Peyer's patch (tissue), 4 donors: ENCODE data around the gene GADD45A. TPM values are rescaled to one million over a fixed set of nuclear protein-coding genes. Genes with fewer than 3 reads are reported as not detected.

Experiments used
- DNase-seq, 3 donors: peaks; one replicate each; pipeline ENCODE4 v3.0.0-alpha.2; 2017 to 2019
- H3K27ac ChIP-seq, 4 donors: fragments of 200-600 bp; sonication (generic); one replicate each; pipeline ENCODE4 v1.5.1; 2016 to 2019
- H3K27me3 ChIP-seq, 2 donors: fragments of 200-600 bp; sonication (generic); one replicate each; pipeline ENCODE4 v1.5.1; 2019
- H3K36me3 ChIP-seq, 3 donors: fragments of 200-600 bp; sonication (generic); one replicate each; pipeline ENCODE4 v1.5.1; 2016 to 2019
- H3K4me1 ChIP-seq, 4 donors: fragments of 200-600 bp; sonication (generic); one replicate each; pipeline ENCODE4 v1.5.1; 2016 to 2019
- H3K4me3 ChIP-seq, 4 donors: fragments of 200-600 bp; sonication (generic); 1 replicate in 3 of 4; 2 replicates in 1 of 4; pipeline ENCODE4 v1.5.1; 2016 to 2019; ENCODE audit warnings: mild to moderate bottlenecking in 1 of 4
- H3K9me3 ChIP-seq, 4 donors: fragments of 200-600 bp; sonication (generic); one replicate each; pipeline ENCODE4 v1.5.1; 2016 to 2019; ENCODE audit warnings: mild to moderate bottlenecking in 1 of 4
- CTCF ChIP-seq, 6 experiments: fragments of 450-650 bp in 4 of 6; fragments of 200-600 bp in 2 of 6; sonication (generic) in 1 of 6; IDR thresholded peaks; one replicate each; pipeline ENCODE4 v1.5.1; 2017 to 2019; ENCODE audit warnings: antibody characterized with exemption in 6 of 6, mild to moderate bottlenecking in 3 of 6, moderate library complexity in 1 of 6
- POLR2A ChIP-seq, 2 donors: fragments of 450-650 bp; IDR thresholded peaks; one replicate each; pipeline ENCODE4 v1.5.1; 2017; ENCODE audit warnings: antibody characterized with exemption in 2 of 2, mild to moderate bottlenecking in 2 of 2, moderate library complexity in 2 of 2
- total RNA-seq, 4 donors: library from RNA; depleted of rRNA; stranded (reverse); fragments of >200 nt; gene quantifications; one replicate each; pipeline ENCODE4 v1.1.0, GENCODE V29; 2016

Gene GADD45A
- total RNA-seq, 4 donors from 2014 or later, result 22.3 to 73.7 (median 55.1) TPM

DNA sequence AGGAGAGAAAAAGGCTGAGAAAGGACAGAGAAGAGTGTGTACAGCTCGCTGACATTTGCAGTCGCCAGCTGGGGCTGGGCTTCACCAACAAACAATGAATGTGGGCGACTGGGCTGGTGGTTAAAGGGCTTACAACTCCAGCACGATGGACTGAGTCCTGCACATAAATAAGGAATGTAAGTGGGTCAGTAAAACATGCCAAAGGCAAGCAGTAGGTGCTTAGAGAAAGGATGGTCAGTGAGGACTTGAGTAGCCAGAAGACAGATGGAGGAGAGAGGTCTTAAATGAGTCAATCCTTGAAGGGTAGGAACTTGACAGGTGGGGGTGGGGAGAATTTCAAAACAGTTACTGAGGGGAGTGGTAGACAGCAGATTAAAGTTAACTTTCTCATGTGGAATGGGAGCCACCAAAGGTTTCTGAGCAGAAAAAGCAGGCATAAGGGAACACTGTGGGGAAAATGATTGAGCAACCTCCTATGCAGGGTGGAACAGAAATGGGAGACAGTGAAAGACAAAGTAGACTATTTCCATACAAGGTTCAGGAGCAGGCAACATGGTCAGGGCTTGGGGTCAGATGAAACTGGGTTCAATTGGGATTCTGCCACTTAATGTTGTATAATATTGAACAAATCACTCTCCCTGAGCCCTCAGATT is 37.4 kb downstream of the GADD45A start:
- Histone ChIP-seq H3K27me3 (no peaks in the 10 kb centered on the region), H3K27ac (no peak overlapping the region), H3K9me3 (no peaks in the 10 kb centered on the region), H3K36me3 (no peaks in the 10 kb centered on the region), H3K4me1 (peaks cover 0 to 29% (median 1%) of the 10 kb centered on the region in 4 donors), H3K4me3 (no peak overlapping the region)
- TF ChIP-seq CTCF (IDR thresholded peaks at IDR 0.05) (no peak), POLR2A (IDR thresholded peaks at IDR 0.05) (no peak)
- no peak for DNase-seq

GRCh38 chr1:67723126-67723525 is 38.1 kb downstream of the GADD45A start:
- no peaks in the 10 kb centered on the region for H3K9me3 ChIP-seq
- H3K36me3 ChIP-seq, result no peaks in the 10 kb centered on the region
- H3K27ac ChIP-seq, result peak overlapping the region in 1 of 4 donors; percentile 84
- no peak for TF ChIP-seq POLR2A (IDR thresholded peaks at IDR 0.05)
- TF ChIP-seq CTCF (IDR thresholded peaks at IDR 0.05), result no peak
- H3K4me3 ChIP-seq, result no peak overlapping the region
- no peak for DNase-seq
- H3K27me3 ChIP-seq, result no peaks in the 10 kb centered on the region
- peaks cover 0 to 25% (median 1%) of the 10 kb centered on the region in 4 donors for H3K4me1 ChIP-seq

DNA sequence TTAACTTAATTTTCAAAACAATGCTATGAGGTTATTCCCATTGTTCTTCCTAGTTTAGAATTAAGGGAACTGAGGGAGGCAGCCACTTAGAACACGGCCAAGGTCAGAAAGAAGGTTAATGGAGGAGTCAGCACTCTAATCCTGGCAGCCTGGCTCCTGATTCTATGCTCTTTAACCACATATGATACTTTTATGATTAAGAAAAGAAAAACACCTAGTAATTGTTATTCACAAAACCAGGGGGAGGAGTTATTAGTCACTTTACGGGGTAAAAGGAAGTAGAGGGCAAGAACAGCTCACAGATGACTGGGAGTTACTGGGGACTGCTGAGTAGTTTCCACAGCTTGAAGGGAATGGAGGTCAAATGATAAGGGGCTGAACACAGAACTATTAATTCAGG is 38.6 kb downstream of the GADD45A start:
- no peak for DNase-seq
- no peaks in the 10 kb centered on the region for H3K9me3 ChIP-seq
- H3K4me3 ChIP-seq, result no peak overlapping the region
- H3K4me1 ChIP-seq, result peaks cover 0 to 25% (median 1%) of the 10 kb centered on the region in 4 donors
- TF ChIP-seq CTCF (IDR thresholded peaks at IDR 0.05), result no peak
- peak in 1 of 2 donors; percentile 57 for TF ChIP-seq POLR2A (IDR thresholded peaks at IDR 0.05)
- H3K27ac ChIP-seq, result peak overlapping the region in 1 of 4 donors; percentile 84
- no peaks in the 10 kb centered on the region for H3K27me3 ChIP-seq
- H3K36me3 ChIP-seq, result no peaks in the 10 kb centered on the region

- H3K9me3 ChIP-seq, result no peaks in the 10 kb centered on the region
- TF ChIP-seq CTCF (IDR thresholded peaks at IDR 0.05) (no peak), POLR2A (IDR thresholded peaks at IDR 0.05) (no peak)
- peak overlapping the region in 2 of 4 donors; percentile 67 to 83 for H3K27ac ChIP-seq
- H3K4me1 ChIP-seq, result peaks cover 0 to 25% (median 1%) of the 10 kb centered on the region in 4 donors
- peak in 1 of 3 donors; percentile 64 for DNase-seq
- no peaks in the 10 kb centered on the region for H3K27me3 ChIP-seq
- no peak overlapping the region for H3K4me3 ChIP-seq
- H3K36me3 ChIP-seq, result no peaks in the 10 kb centered on the region
Measured at GRCh38 chr1:67724928-67725560, 40.0 kb downstream of the GADD45A start.

GRCh38 chr1:67726224-67726623 is 41.2 kb downstream of the GADD45A start:
- Histone ChIP-seq H3K4me1 (peaks cover 0 to 25% (median 1%) of the 10 kb centered on the region in 4 donors), H3K4me3 (no peak overlapping the region), H3K36me3 (no peaks in the 10 kb centered on the region), H3K27me3 (no peaks in the 10 kb centered on the region), H3K27ac (peak overlapping the region in 1 of 4 donors; percentile 44), H3K9me3 (no peaks in the 10 kb centered on the region)
- no peak for DNase-seq
- TF ChIP-seq POLR2A (IDR thresholded peaks at IDR 0.05), result no peak
- no peak for TF ChIP-seq CTCF (IDR thresholded peaks at IDR 0.05)
